ENCODE results near the gene IQCK.

IQCK gene

GRCh38 chr16:19823322-19823721, 105.3 kb downstream of the IQCK start:
- Histone ChIP-seq H3K18ac (ENCODE audit: low read depth in 1 of 2, low read length in 2 of 2) (peak overlapping the region in 1 of 2 experiments; percentile 70), H3K4me1 (ENCODE audit: control insufficient read depth, insufficient read depth, low read depth, low read length) (peaks cover 4% of the 10 kb centered on the region), H3K4me3 (ENCODE audit: insufficient read depth in 1 of 2, low read depth in 1 of 2, low read length in 2 of 2) (no peak overlapping the region), H3K27ac (ENCODE audit: low read length, poor library complexity, severe bottlenecking) (no peak overlapping the region), H2BK12ac (ENCODE audit: low read length in 2 of 2) (no peak overlapping the region), H4K8ac (ENCODE audit: low read length) (no peak overlapping the region), H3K4ac (ENCODE audit: low read depth in 1 of 2, low read length in 2 of 2) (no peak overlapping the region), H3K27me3 (ENCODE audit: control insufficient read depth in 1 of 2, insufficient read depth in 1 of 2, low read length in 2 of 2) (no peaks in the 10 kb centered on the region), H2BK5ac (ENCODE audit: low read depth, low read length, poor library complexity, severe bottlenecking) (no peak overlapping the region), H3K36me3 (ENCODE audit: control insufficient read depth in 1 of 2, insufficient read depth in 2 of 2, low read depth in 1 of 2, low read length in 2 of 2) (peaks cover 0 to 9% of the 10 kb centered on the region in 2 experiments), H3K9me3 (ENCODE audit: control insufficient read depth, low read length) (no peaks in the 10 kb centered on the region), H3K23ac (ENCODE audit: low read length in 2 of 2) (no peak overlapping the region), H3K14ac (ENCODE audit: low read length in 2 of 2) (no peak overlapping the region), H4K91ac (ENCODE audit: low read length) (peak overlapping the region; percentile 27), H3K79me1 (replicated peaks; ENCODE audit: low read length, poor library complexity, severe bottlenecking) (no peaks in the 10 kb centered on the region), H2AK5ac (ENCODE audit: low read length, severe bottlenecking) (no peak overlapping the region), H2BK15ac (ENCODE audit: low read depth, poor library complexity, severe bottlenecking) (no peak overlapping the region), H2AFZ (ENCODE audit: low read depth, low read length) (no peak overlapping the region), H2BK120ac (ENCODE audit: low read depth, low read length) (no peak overlapping the region), H3K9ac (ENCODE audit: low read length) (no peak overlapping the region), H3K4me2 (ENCODE audit: low read length, poor library complexity, severe bottlenecking) (no peak overlapping the region)
- WGBS = 84% methylated on average over 6 of the region's 6 CpGs
- DNase-seq = no peak

DNA sequence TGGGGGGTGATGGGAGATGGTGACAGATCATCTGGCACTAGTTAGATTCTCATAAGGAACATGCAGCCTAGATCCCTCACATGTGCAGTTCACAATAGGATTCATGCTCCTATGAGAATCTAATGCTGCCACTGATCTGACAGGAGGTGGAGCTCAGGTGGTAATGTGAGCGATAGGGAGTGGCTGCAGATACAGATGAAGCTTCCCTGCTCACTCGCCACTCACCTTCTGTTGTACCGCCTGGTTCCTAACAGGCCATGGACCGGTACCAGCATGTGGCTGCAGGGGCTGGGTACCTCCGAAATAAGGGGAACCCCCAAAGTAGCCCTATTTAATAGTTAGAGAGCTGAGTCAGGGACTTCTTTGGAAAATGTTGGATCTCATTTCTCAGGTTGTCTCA, 106.1 kb downstream of the IQCK start:
- no peak overlapping the region for H2BK12ac ChIP-seq (ENCODE audit: low read length in 2 of 2)
- H4K8ac ChIP-seq (ENCODE audit: low read length) = no peak overlapping the region
- no peaks in the 10 kb centered on the region for H3K27me3 ChIP-seq (ENCODE audit: control insufficient read depth in 1 of 2, insufficient read depth in 1 of 2, low read length in 2 of 2)
- no peak overlapping the region for H3K14ac ChIP-seq (ENCODE audit: low read length in 2 of 2)
- H2AK5ac ChIP-seq (ENCODE audit: low read length, severe bottlenecking) = no peak overlapping the region
- peaks cover 4% of the 10 kb centered on the region for H3K4me1 ChIP-seq (ENCODE audit: control insufficient read depth, insufficient read depth, low read depth, low read length)
- no peaks in the 10 kb centered on the region for H3K9me3 ChIP-seq (ENCODE audit: control insufficient read depth, low read length)
- no peak overlapping the region for H4K91ac ChIP-seq (ENCODE audit: low read length)
- no peak overlapping the region for H3K27ac ChIP-seq (ENCODE audit: low read length, poor library complexity, severe bottlenecking)
- peaks cover 0 to 9% of the 10 kb centered on the region in 2 experiments for H3K36me3 ChIP-seq (ENCODE audit: control insufficient read depth in 1 of 2, insufficient read depth in 2 of 2, low read depth in 1 of 2, low read length in 2 of 2)
- no peak overlapping the region for H3K9ac ChIP-seq (ENCODE audit: low read length)
- no peak for DNase-seq
- no peaks in the 10 kb centered on the region for H3K79me1 ChIP-seq (replicated peaks; ENCODE audit: low read length, poor library complexity, severe bottlenecking)
- no peak overlapping the region for H3K4me3 ChIP-seq (ENCODE audit: insufficient read depth in 1 of 2, low read depth in 1 of 2, low read length in 2 of 2)
- H3K18ac ChIP-seq (ENCODE audit: low read depth in 1 of 2, low read length in 2 of 2) = no peak overlapping the region
- H2BK120ac ChIP-seq (ENCODE audit: low read depth, low read length) = no peak overlapping the region
- no peak overlapping the region for H2BK5ac ChIP-seq (ENCODE audit: low read depth, low read length, poor library complexity, severe bottlenecking)
- H3K4ac ChIP-seq (ENCODE audit: low read depth in 1 of 2, low read length in 2 of 2) = no peak overlapping the region
- H2BK15ac ChIP-seq (ENCODE audit: low read depth, poor library complexity, severe bottlenecking) = no peak overlapping the region
- no peak overlapping the region for H3K4me2 ChIP-seq (ENCODE audit: low read length, poor library complexity, severe bottlenecking)
- no peak overlapping the region for H2AFZ ChIP-seq (ENCODE audit: low read depth, low read length)
- WGBS = 100% methylated on average over 5 of the region's 5 CpGs
- H3K23ac ChIP-seq (ENCODE audit: low read length in 2 of 2) = no peak overlapping the region

DNA sequence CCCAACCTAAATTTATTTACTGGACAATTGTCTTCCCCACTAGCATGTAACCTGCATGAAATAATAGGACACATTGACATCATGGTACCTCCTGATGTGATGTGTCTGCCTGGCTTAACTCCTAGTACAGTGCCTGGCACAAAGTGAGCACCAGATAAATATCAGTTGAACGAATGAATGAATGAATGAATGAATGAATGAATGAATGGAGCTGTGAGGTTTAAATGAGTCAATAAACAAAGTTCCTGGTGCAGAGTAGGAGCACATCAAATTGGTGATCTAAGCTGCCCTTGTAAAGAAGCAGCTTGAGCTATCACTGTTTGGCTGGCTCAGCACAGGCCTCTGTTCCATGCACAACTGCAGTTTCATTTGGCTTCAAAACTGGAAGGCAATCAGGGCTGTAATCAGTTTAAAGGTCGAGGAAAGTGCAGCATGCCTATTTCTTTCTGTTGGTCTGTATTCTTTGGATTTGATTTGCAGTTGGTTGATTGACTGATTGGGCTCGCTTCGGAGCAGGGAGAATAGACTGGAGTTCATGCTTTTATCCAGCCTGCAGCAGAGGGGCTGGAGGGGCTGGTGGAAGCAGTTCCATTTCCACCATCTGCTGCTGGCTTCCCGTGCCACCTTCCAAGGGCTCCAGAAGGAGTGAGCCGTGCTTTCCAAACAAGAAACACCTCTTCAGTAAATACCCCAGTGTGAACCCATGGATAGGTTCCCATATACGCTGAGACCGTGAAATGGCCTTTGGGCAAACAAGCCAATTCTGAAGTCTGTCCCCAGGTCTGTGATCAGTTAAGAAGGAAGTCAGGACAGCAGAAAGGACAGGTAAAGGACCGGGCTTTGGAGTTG, 112.0 kb downstream of the IQCK start:
- no peak overlapping the region for H3K4ac ChIP-seq (ENCODE audit: low read depth in 1 of 2, low read length in 2 of 2)
- no peak overlapping the region for H3K18ac ChIP-seq (ENCODE audit: low read depth in 1 of 2, low read length in 2 of 2)
- H2AK5ac ChIP-seq (ENCODE audit: low read length, severe bottlenecking) = no peak overlapping the region
- H3K23ac ChIP-seq (ENCODE audit: low read length in 2 of 2) = no peak overlapping the region
- H2BK12ac ChIP-seq (ENCODE audit: low read length in 2 of 2) = no peak overlapping the region
- H3K36me3 ChIP-seq (ENCODE audit: control insufficient read depth in 1 of 2, insufficient read depth in 2 of 2, low read depth in 1 of 2, low read length in 2 of 2) = peaks cover 8 to 9% of the 10 kb centered on the region in 2 experiments
- no peak overlapping the region for H2BK120ac ChIP-seq (ENCODE audit: low read depth, low read length)
- H2AFZ ChIP-seq (ENCODE audit: low read depth, low read length) = no peak overlapping the region
- no peak overlapping the region for H4K91ac ChIP-seq (ENCODE audit: low read length)
- H3K27me3 ChIP-seq (ENCODE audit: control insufficient read depth in 1 of 2, insufficient read depth in 1 of 2, low read length in 2 of 2) = no peaks in the 10 kb centered on the region
- no peak overlapping the region for H3K4me3 ChIP-seq (ENCODE audit: insufficient read depth in 1 of 2, low read depth in 1 of 2, low read length in 2 of 2)
- no peaks in the 10 kb centered on the region for H3K4me1 ChIP-seq (ENCODE audit: control insufficient read depth, insufficient read depth, low read depth, low read length)
- H3K9me3 ChIP-seq (ENCODE audit: control insufficient read depth, low read length) = no peaks in the 10 kb centered on the region
- no peak overlapping the region for H4K8ac ChIP-seq (ENCODE audit: low read length)
- H3K9ac ChIP-seq (ENCODE audit: low read length) = no peak overlapping the region
- no peak overlapping the region for H3K4me2 ChIP-seq (ENCODE audit: low read length, poor library complexity, severe bottlenecking)
- WGBS = 91% methylated on average over 9 of the region's 9 CpGs
- no peak overlapping the region for H3K27ac ChIP-seq (ENCODE audit: low read length, poor library complexity, severe bottlenecking)
- no peaks in the 10 kb centered on the region for H3K79me1 ChIP-seq (replicated peaks; ENCODE audit: low read length, poor library complexity, severe bottlenecking)
- no peak for DNase-seq
- no peak overlapping the region for H3K14ac ChIP-seq (ENCODE audit: low read length in 2 of 2)
- H2BK15ac ChIP-seq (ENCODE audit: low read depth, poor library complexity, severe bottlenecking) = peak overlapping the region; percentile 26
- H2BK5ac ChIP-seq (ENCODE audit: low read depth, low read length, poor library complexity, severe bottlenecking) = no peak overlapping the region

GRCh38 chr16:19830902-19831560, 113.0 kb downstream of the IQCK start:
- peaks cover 8 to 9% of the 10 kb centered on the region in 2 experiments for H3K36me3 ChIP-seq (ENCODE audit: control insufficient read depth in 1 of 2, insufficient read depth in 2 of 2, low read depth in 1 of 2, low read length in 2 of 2)
- no peak overlapping the region for H4K91ac ChIP-seq (ENCODE audit: low read length)
- no peak overlapping the region for H3K4me3 ChIP-seq (ENCODE audit: insufficient read depth in 1 of 2, low read depth in 1 of 2, low read length in 2 of 2)
- no peak overlapping the region for H3K23ac ChIP-seq (ENCODE audit: low read length in 2 of 2)
- H2BK15ac ChIP-seq (ENCODE audit: low read depth, poor library complexity, severe bottlenecking) = no peak overlapping the region
- no peaks in the 10 kb centered on the region for H3K27me3 ChIP-seq (ENCODE audit: control insufficient read depth in 1 of 2, insufficient read depth in 1 of 2, low read length in 2 of 2)
- H3K14ac ChIP-seq (ENCODE audit: low read length in 2 of 2) = peak overlapping the region in 1 of 2 experiments; percentile 3
- H2BK120ac ChIP-seq (ENCODE audit: low read depth, low read length) = no peak overlapping the region
- no peak overlapping the region for H3K18ac ChIP-seq (ENCODE audit: low read depth in 1 of 2, low read length in 2 of 2)
- H4K8ac ChIP-seq (ENCODE audit: low read length) = no peak overlapping the region
- H2BK5ac ChIP-seq (ENCODE audit: low read depth, low read length, poor library complexity, severe bottlenecking) = no peak overlapping the region
- peak overlapping the region; percentile 35 for H2AK5ac ChIP-seq (ENCODE audit: low read length, severe bottlenecking)
- no peaks in the 10 kb centered on the region for H3K79me1 ChIP-seq (replicated peaks; ENCODE audit: low read length, poor library complexity, severe bottlenecking)
- H3K4me2 ChIP-seq (ENCODE audit: low read length, poor library complexity, severe bottlenecking) = no peak overlapping the region
- DNase-seq = peak; percentile 26
- H3K4me1 ChIP-seq (ENCODE audit: control insufficient read depth, insufficient read depth, low read depth, low read length) = no peaks in the 10 kb centered on the region
- no peak overlapping the region for H3K4ac ChIP-seq (ENCODE audit: low read depth in 1 of 2, low read length in 2 of 2)
- WGBS = 82% methylated on average over 3 of the region's 5 CpGs
- H2AFZ ChIP-seq (ENCODE audit: low read depth, low read length) = no peak overlapping the region
- H3K9ac ChIP-seq (ENCODE audit: low read length) = peak overlapping the region; percentile 31
- H2BK12ac ChIP-seq (ENCODE audit: low read length in 2 of 2) = no peak overlapping the region
- H3K9me3 ChIP-seq (ENCODE audit: control insufficient read depth, low read length) = no peaks in the 10 kb centered on the region
- H3K27ac ChIP-seq (ENCODE audit: low read length, poor library complexity, severe bottlenecking) = no peak overlapping the region

Measured in mesenchymal stem cell (in vitro differentiated cells and primary cell).